NB4 (cell line): ENCODE measurements around the gene CYTH1.

Experiments used
- DNase-seq: peaks from one replicate; pipeline ENCODE4 v3.0.0; 2010; ENCODE audit warnings: low read depth
- H3K4me3 ChIP-seq: one replicate; pipeline ENCODE4 v1.5.1; 2011; ENCODE audit warnings: mild to moderate bottlenecking, low read depth, low read length, moderate library complexity
- CTCF ChIP-seq: IDR thresholded peaks from one replicate; pipeline ENCODE4 v1.5.1; 2012; ENCODE audit warnings: low read depth, low read length
- MAX ChIP-seq: IDR thresholded peaks from 2 replicates; pipeline ENCODE4 v1.6.1; 2011; ENCODE audit warnings: low read depth, low read length
- MYC ChIP-seq: IDR thresholded peaks from 2 replicates; pipeline ENCODE4 v1.6.1; 2011; ENCODE audit warnings: low read depth, low read length
- POLR2A ChIP-seq: IDR thresholded peaks from 2 replicates; pipeline ENCODE4 v1.6.1; 2011; ENCODE audit warnings: mild to moderate bottlenecking; ENCODE audit not compliant: insufficient read length; ENCODE audit errors: extremely low read depth

Gene CYTH1

GRCh38 chr17:78727057-78727456 lies 55.0 kb downstream of the CYTH1 start:
- no peak overlapping the region for H3K4me3 ChIP-seq
- DNase-seq, result no peak
- TF ChIP-seq MYC (no peak), CTCF (no peak), POLR2A (no peak), MAX (no peak)

- DNase-seq, result no peak
- no peak overlapping the region for H3K4me3 ChIP-seq
Measured at GRCh38 chr17:78726513-78726912, 55.6 kb downstream of the CYTH1 start.

GRCh38 chr17:78725448-78726021 lies 56.5 kb downstream of the CYTH1 start:
- no peak overlapping the region for H3K4me3 ChIP-seq
- no peak for DNase-seq
- no peak for TF ChIP-seq MAX
- TF ChIP-seq MYC, result no peak
- TF ChIP-seq POLR2A, result no peak
- no peak for TF ChIP-seq CTCF

More at GRCh38 chr17:78726513-78726912, 55.6 kb downstream of the CYTH1 start:
- no peak for TF ChIP-seq POLR2A
- no peak for TF ChIP-seq MAX
- no peak for TF ChIP-seq MYC
- no peak for TF ChIP-seq CTCF

- no peak for TF ChIP-seq CTCF
- no peak for TF ChIP-seq POLR2A
- no peak for TF ChIP-seq MAX
- TF ChIP-seq MYC, result no peak
- no peak for DNase-seq
- no peak overlapping the region for H3K4me3 ChIP-seq
Measured at GRCh38 chr17:78724999-78725398, 57.1 kb downstream of the CYTH1 start.

- DNase-seq, result no peak
- no peak overlapping the region for H3K4me3 ChIP-seq
- no peak for TF ChIP-seq CTCF
- TF ChIP-seq POLR2A, result no peak
- TF ChIP-seq MAX, result no peak
- no peak for TF ChIP-seq MYC
Measured at GRCh38 chr17:78724544-78724943, 57.5 kb downstream of the CYTH1 start.

- no peak for TF ChIP-seq MYC
- no peak for TF ChIP-seq CTCF
- no peak for TF ChIP-seq MAX
- no peak for TF ChIP-seq POLR2A
- no peak overlapping the region for H3K4me3 ChIP-seq
- DNase-seq, result no peak
Measured at GRCh38 chr17:78723957-78724356, 58.1 kb downstream of the CYTH1 start.
